Astrocyte (in vitro differentiated cells and primary cell): Measurements from ENCODE around the gene COPE.

Source experiments
- CTCF ChIP-seq: IDR thresholded peaks from 2 replicates; pipeline ENCODE4 v1.5.1; 2011; ENCODE audit warnings: low read depth, mild to moderate bottlenecking, inconsistent platforms, low read length, moderate library complexity; ENCODE audit not compliant: insufficient read depth
- EZH2 ChIP-seq: IDR thresholded peaks from 2 replicates; pipeline ENCODE4 v1.6.1; 2012; ENCODE audit warnings: mild to moderate bottlenecking, low read length, inconsistent platforms; ENCODE audit not compliant: insufficient read depth

GRCh38 chr19:18883526-18884304 is 35.5 kb downstream of the COPE start:
- no peak for TF ChIP-seq CTCF
- no peak for TF ChIP-seq EZH2
